ENCODE measurements around the gene HOXA6.

Gene HOXA6

GRCh38 chr7:27128776-27129728 is 18.5 kb downstream of the HOXA6 start:
- H3K4me3 ChIP-seq (ENCODE audit: low read length) = no peak overlapping the region
- no peak for TF ChIP-seq ZNF274 (IDR thresholded peaks at IDR 0.05; ENCODE audit: low read depth, low read length)

- TF ChIP-seq ZNF274 (IDR thresholded peaks at IDR 0.05; ENCODE audit: low read depth, low read length) = no peak
These were observed 19.5 kb downstream of the HOXA6 start for GRCh38 chr7:27128034-27128433.

GRCh38 chr7:27126596-27127327 is 20.8 kb downstream of the HOXA6 start:
- H3K4me3 ChIP-seq (ENCODE audit: low read length) = no peak overlapping the region
- no peak for TF ChIP-seq ZNF274 (IDR thresholded peaks at IDR 0.05; ENCODE audit: low read depth, low read length)

More at GRCh38 chr7:27128034-27128433, 19.5 kb downstream of the HOXA6 start:
- no peak overlapping the region for H3K4me3 ChIP-seq (ENCODE audit: low read length)

GRCh38 chr7:27125986-27126394 is 21.6 kb downstream of the HOXA6 start:
- TF ChIP-seq ZNF274 (IDR thresholded peaks at IDR 0.05; ENCODE audit: low read depth, low read length) = no peak
- H3K4me3 ChIP-seq (ENCODE audit: low read length) = no peak overlapping the region

- no peak overlapping the region for H3K4me3 ChIP-seq (ENCODE audit: low read length)
- no peak for TF ChIP-seq ZNF274 (IDR thresholded peaks at IDR 0.05; ENCODE audit: low read depth, low read length)
These were observed 22.5 kb downstream of the HOXA6 start for GRCh38 chr7:27124902-27125689.

- no peak overlapping the region for H3K4me3 ChIP-seq (ENCODE audit: low read length)
These were observed 23.3 kb downstream of the HOXA6 start for GRCh38 chr7:27124096-27124901.

GRCh38 chr7:27123477-27124053 is 24.0 kb downstream of the HOXA6 start:
- no peak for TF ChIP-seq ZNF274 (IDR thresholded peaks at IDR 0.05; ENCODE audit: low read depth, low read length)

More at GRCh38 chr7:27124096-27124901, 23.3 kb downstream of the HOXA6 start:
- TF ChIP-seq ZNF274 (IDR thresholded peaks at IDR 0.05; ENCODE audit: low read depth, low read length) = no peak

GRCh38 chr7:27123007-27123476 is 24.5 kb downstream of the HOXA6 start:
- no peak overlapping the region for H3K4me3 ChIP-seq (ENCODE audit: low read length)
- no peak for TF ChIP-seq ZNF274 (IDR thresholded peaks at IDR 0.05; ENCODE audit: low read depth, low read length)

More at GRCh38 chr7:27123477-27124053, 24.0 kb downstream of the HOXA6 start:
- no peak overlapping the region for H3K4me3 ChIP-seq (ENCODE audit: low read length)

GRCh38 chr7:27122077-27122910 is 25.3 kb downstream of the HOXA6 start:
- no peak overlapping the region for H3K4me3 ChIP-seq (ENCODE audit: low read length)
- no peak for TF ChIP-seq ZNF274 (IDR thresholded peaks at IDR 0.05; ENCODE audit: low read depth, low read length)

GRCh38 chr7:27121684-27122076 is 25.9 kb downstream of the HOXA6 start:
- H3K4me3 ChIP-seq (ENCODE audit: low read length) = no peak overlapping the region
- no peak for TF ChIP-seq ZNF274 (IDR thresholded peaks at IDR 0.05; ENCODE audit: low read depth, low read length)

GRCh38 chr7:27119412-27119911 is 28.1 kb downstream of the HOXA6 start:
- H3K4me3 ChIP-seq (ENCODE audit: low read length) = no peak overlapping the region
- TF ChIP-seq ZNF274 (IDR thresholded peaks at IDR 0.05; ENCODE audit: low read depth, low read length) = no peak

- TF ChIP-seq ZNF274 (IDR thresholded peaks at IDR 0.05; ENCODE audit: low read depth, low read length) = no peak
- no peak overlapping the region for H3K4me3 ChIP-seq (ENCODE audit: low read length)
These were observed 29.0 kb downstream of the HOXA6 start for GRCh38 chr7:27118580-27118979.
